HG03097 (cell line): Measurements from ENCODE around the gene HEATR1.
A peak's percentile ranks its signal among the peaks of the same experiment; 100 is the strongest.
"Not testable (repeated sequence)": the region's sequence is repeated elsewhere in the genome, so short reads cannot be mapped to it uniquely, and the experiment has no call there.

Experiments
- ATAC-seq: cut with Tn5 transposase; IDR thresholded peaks from one replicate; pipeline ENCODE4 v1.9.1; 2021; ENCODE audit not compliant: unreplicated experiment, low FRiP score

HEATR1 gene

GRCh38 chr1:236603991-236604904, at the start of gene HEATR1:
Gene HEATR1 (minus strand): TSS chr1:236604516. CDS start chr1:236604095, 421 bp downstream.
- peak; percentile 97 for ATAC-seq

- ATAC-seq = no peak
Observed at GRCh38 chr1:236645016-236645680, 40.8 kb upstream of the HEATR1 start.

- no peak for ATAC-seq
Observed at GRCh38 chr1:236642763-236643162, 38.4 kb upstream of the HEATR1 start.

GRCh38 chr1:236639686-236640085, 35.4 kb upstream of the HEATR1 start:
- ATAC-seq = no peak

GRCh38 chr1:236638945-236639344, 34.6 kb upstream of the HEATR1 start:
- ATAC-seq = no peak

- ATAC-seq = no peak
Observed at GRCh38 chr1:236636017-236636416, 31.7 kb upstream of the HEATR1 start.

- ATAC-seq = no peak
Observed at GRCh38 chr1:236627727-236628408, 23.6 kb upstream of the HEATR1 start.

GRCh38 chr1:236623371-236624166, 19.3 kb upstream of the HEATR1 start:
- ATAC-seq = no peak

- no peak for ATAC-seq
Observed at GRCh38 chr1:236622407-236622806, 18.1 kb upstream of the HEATR1 start.

GRCh38 chr1:236619398-236619797, 15.1 kb upstream of the HEATR1 start:
- no peak for ATAC-seq

- no peak for ATAC-seq
Observed at GRCh38 chr1:236618507-236618906, 14.2 kb upstream of the HEATR1 start.

- no peak for ATAC-seq
Observed at GRCh38 chr1:236615399-236616148, 11.3 kb upstream of the HEATR1 start.

- ATAC-seq = no peak
Observed at GRCh38 chr1:236612349-236612748, 8.0 kb upstream of the HEATR1 start.

GRCh38 chr1:236608930-236609726, 4.8 kb upstream of the HEATR1 start:
- ATAC-seq = no peak

- not testable (repeated sequence) for ATAC-seq
Observed at GRCh38 chr1:236607597-236607996, 3.3 kb upstream of the HEATR1 start.

GRCh38 chr1:236604905-236605806, 840 bp upstream of the HEATR1 start:
- no peak for ATAC-seq

GRCh38 chr1:236602171-236602570, 2.1 kb downstream of the HEATR1 start:
- ATAC-seq = no peak
